ES-I3 (cell line): Measurements from ENCODE around the gene COL4A6.

Experiments used
- H3K36me3 ChIP-seq: 2 replicates; pipeline ENCODE4 v1.6.1; 2013; ENCODE audit warnings: mild to moderate bottlenecking, low read length, control low read depth, moderate library complexity; ENCODE audit not compliant: insufficient read depth
- H3K4me1 ChIP-seq: 2 replicates; pipeline ENCODE4 v1.6.1; 2013; ENCODE audit warnings: mild to moderate bottlenecking, control low read depth, low read length; ENCODE audit not compliant: insufficient read depth
- H3K9ac ChIP-seq: 2 replicates; pipeline ENCODE4 v1.6.1; 2013; ENCODE audit warnings: low read depth, mild to moderate bottlenecking, low read length, moderate library complexity
- H3K9me3 ChIP-seq: 2 replicates; pipeline ENCODE4 v1.6.1; 2013; ENCODE audit warnings: mild to moderate bottlenecking, low read length, moderate library complexity; ENCODE audit not compliant: control insufficient read depth, insufficient read depth

The COL4A6 gene

GRCh38 chrX:108168961-108169740 is 269.1 kb downstream of the COL4A6 start:
- Histone ChIP-seq H3K36me3 (no peaks in the 10 kb centered on the region; the same call in 1 of the 2 replicates), H3K4me1 (peaks cover 4% of the 10 kb centered on the region; the same call in 1 of the 2 replicates), H3K9me3 (no peaks in the 10 kb centered on the region), H3K9ac (no peak overlapping the region)

- Histone ChIP-seq H3K9ac (no peak overlapping the region), H3K36me3 (no peaks in the 10 kb centered on the region; the same call in 1 of the 2 replicates), H3K4me1 (peaks cover 4% of the 10 kb centered on the region; the same call in 1 of the 2 replicates), H3K9me3 (no peaks in the 10 kb centered on the region)
Measured at GRCh38 chrX:108167211-108167872, 270.9 kb downstream of the COL4A6 start.

DNA sequence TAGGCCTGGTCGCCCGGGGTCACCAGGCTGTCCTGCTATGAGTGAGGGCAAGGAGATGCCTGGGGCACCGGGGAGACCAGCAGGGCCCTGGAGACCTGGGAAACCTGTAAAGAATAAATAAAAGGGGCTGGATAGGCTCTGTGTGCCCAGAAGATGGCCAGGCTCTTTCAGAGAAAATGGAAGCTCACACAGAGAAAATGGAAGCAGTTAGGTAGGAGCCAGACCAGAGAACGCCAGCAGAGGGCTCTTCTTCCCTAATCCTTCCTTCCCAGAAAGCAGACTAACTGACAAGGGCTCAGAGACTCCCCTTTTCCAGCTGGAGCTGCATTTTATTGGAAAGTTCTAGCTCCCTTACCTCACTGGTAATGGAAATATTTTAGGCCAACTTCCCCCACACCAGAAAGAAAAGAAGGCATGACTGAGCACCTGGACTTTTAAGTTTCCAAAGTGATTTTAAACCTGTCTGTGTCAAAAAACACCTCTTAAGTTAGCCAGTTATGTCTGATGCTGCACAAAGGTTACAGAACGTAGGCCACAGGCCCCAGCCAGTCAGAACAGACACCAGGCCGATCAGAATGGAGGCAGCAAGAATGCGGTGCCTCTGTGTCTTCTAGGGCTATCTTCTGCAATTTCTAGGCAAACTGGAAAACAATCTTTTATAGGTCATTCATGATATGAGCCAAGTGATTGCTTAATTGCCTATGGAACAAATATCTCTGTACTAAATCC is 272.7 kb downstream of the COL4A6 start:
- Histone ChIP-seq H3K9me3 (no peaks in the 10 kb centered on the region), H3K36me3 (no peaks in the 10 kb centered on the region), H3K9ac (no peak overlapping the region), H3K4me1 (peaks cover 4% of the 10 kb centered on the region; the same call in 1 of the 2 replicates)

DNA sequence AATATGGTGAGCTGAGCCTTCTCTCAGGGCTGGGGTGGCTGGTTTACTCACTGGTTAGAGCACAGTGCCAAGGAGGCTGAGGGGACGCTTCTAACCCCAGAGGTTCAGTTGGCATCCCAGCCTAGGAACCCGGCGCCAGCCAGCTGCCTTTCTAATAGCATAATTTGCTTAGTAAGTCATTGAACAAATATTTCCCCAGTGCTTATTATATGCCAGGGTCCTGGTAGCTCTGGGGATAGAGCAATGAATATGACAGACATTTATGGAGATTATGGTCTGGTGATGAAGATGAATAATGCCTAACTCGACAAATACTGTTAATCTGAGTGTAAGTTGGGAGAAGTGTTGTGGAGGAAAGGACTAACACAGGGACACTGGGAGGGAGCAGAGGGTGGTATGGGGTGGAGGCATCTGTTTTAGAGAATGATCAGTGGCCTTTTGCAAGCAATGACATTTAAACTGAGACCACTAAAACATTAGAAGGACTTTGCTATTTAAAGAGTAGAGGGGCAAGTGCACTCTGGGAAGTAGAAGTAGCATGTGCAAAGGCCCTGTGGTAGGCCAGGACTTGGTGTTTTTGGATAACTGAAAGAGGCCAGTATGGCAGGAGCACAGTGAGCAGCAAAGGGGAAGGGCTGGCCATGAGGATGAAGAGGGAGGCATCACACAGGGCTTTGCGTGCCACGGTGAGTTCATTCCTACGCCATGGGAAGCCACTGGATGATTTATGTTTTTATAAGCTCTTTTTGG is 274.7 kb downstream of the COL4A6 start:
- no peak overlapping the region for H3K9ac ChIP-seq
- no peaks in the 10 kb centered on the region for H3K9me3 ChIP-seq
- H3K4me1 ChIP-seq: peaks cover 4% of the 10 kb centered on the region; the same call in 1 of the 2 replicates
- H3K36me3 ChIP-seq: no peaks in the 10 kb centered on the region

GRCh38 chrX:108162265-108162664 is 276.0 kb downstream of the COL4A6 start:
- Histone ChIP-seq H3K9me3 (no peaks in the 10 kb centered on the region), H3K9ac (no peak overlapping the region), H3K4me1 (peaks cover 4% of the 10 kb centered on the region; the same call in 1 of the 2 replicates), H3K36me3 (no peaks in the 10 kb centered on the region)

- Histone ChIP-seq H3K9ac (no peak overlapping the region), H3K36me3 (no peaks in the 10 kb centered on the region), H3K4me1 (no peaks in the 10 kb centered on the region), H3K9me3 (no peaks in the 10 kb centered on the region)
Measured at GRCh38 chrX:108160309-108160708, 277.9 kb downstream of the COL4A6 start.

DNA sequence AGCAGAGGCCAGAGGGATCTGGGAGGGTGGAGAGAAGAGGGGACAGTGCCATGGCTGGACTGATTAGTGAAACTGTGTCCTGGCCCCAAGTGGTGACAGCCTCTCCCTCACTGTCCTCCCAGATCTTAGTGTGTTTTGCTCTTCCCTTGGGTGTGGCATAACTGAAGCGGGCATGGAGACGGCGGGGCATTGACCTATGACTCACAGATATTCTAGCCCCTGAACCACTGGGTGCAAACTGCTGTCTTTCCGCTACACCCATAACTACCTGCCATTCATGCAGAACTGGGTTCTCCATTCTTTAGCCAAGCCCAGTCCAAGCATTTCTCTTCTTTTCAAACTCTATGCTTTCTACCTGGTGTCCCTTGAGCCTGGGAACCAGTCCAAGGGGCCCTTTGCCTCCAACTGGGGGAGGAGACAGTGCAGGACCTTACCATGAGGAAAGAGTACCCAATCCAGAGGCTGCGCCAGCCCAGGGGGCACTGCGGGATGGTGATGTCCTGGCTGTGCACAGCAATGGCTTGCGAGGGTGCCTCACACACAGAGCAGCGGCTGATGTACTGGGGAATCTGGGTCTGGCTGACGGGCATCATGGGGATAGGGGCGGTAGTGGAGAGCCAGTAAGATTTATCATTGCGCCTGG is 279.1 kb downstream of the COL4A6 start:
- H3K36me3 ChIP-seq: no peaks in the 10 kb centered on the region
- no peaks in the 10 kb centered on the region for H3K9me3 ChIP-seq
- no peak overlapping the region for H3K9ac ChIP-seq
- H3K4me1 ChIP-seq: no peaks in the 10 kb centered on the region

DNA sequence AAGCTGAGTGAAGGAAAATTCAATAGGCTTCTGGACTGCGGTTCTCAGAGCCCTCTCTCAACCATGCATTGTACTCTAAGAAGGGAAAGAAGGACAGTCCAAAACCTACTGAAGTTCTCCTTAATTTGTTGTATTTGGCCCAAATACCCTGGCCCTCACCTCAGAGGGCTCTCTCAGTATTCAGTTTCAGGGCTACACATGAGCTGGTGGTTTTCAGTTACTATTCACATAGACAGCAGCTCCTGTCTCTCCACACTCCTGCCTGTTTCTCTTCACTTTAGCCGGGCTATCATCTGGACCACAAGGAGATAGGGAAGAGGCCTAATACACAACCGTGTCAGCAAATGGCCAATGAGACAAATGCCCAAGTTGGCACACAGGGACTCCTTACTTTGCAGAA is 280.6 kb downstream of the COL4A6 start:
- H3K9me3 ChIP-seq: no peaks in the 10 kb centered on the region
- H3K9ac ChIP-seq: no peak overlapping the region
- H3K36me3 ChIP-seq: no peaks in the 10 kb centered on the region
- no peaks in the 10 kb centered on the region for H3K4me1 ChIP-seq

- no peaks in the 10 kb centered on the region for H3K4me1 ChIP-seq
- no peak overlapping the region for H3K9ac ChIP-seq
- H3K9me3 ChIP-seq: no peaks in the 10 kb centered on the region
- no peaks in the 10 kb centered on the region for H3K36me3 ChIP-seq
Measured at GRCh38 chrX:108156934-108157466, 281.2 kb downstream of the COL4A6 start.

GRCh38 chrX:108156082-108156481 is 282.1 kb downstream of the COL4A6 start:
- Histone ChIP-seq H3K4me1 (no peaks in the 10 kb centered on the region), H3K9me3 (no peaks in the 10 kb centered on the region), H3K36me3 (no peaks in the 10 kb centered on the region), H3K9ac (no peak overlapping the region)

- H3K36me3 ChIP-seq: no peaks in the 10 kb centered on the region
- no peaks in the 10 kb centered on the region for H3K4me1 ChIP-seq
- H3K9me3 ChIP-seq: no peaks in the 10 kb centered on the region
- no peak overlapping the region for H3K9ac ChIP-seq
Measured at GRCh38 chrX:108148524-108148923, 289.7 kb downstream of the COL4A6 start.

- H3K4me1 ChIP-seq: peaks cover 3% of the 10 kb centered on the region; the same call in 1 of the 2 replicates
Measured at GRCh38 chrX:108138814-108139702, 299.2 kb downstream of the COL4A6 start.

GRCh38 chrX:108134724-108135123 is 303.5 kb downstream of the COL4A6 start:
- no peaks in the 10 kb centered on the region for H3K36me3 ChIP-seq
- H3K4me1 ChIP-seq: peaks cover 10% of the 10 kb centered on the region

More at GRCh38 chrX:108138814-108139702, 299.2 kb downstream of the COL4A6 start:
- H3K36me3 ChIP-seq: no peaks in the 10 kb centered on the region
- no peaks in the 10 kb centered on the region for H3K9me3 ChIP-seq
- no peak overlapping the region for H3K9ac ChIP-seq

More at GRCh38 chrX:108134724-108135123, 303.5 kb downstream of the COL4A6 start:
- Histone ChIP-seq H3K9me3 (no peaks in the 10 kb centered on the region), H3K9ac (no peak overlapping the region)
